ENCODE measurements around the gene MARK4.
A peak's percentile ranks its signal among the peaks of the same experiment; 100 is the strongest.

Gene MARK4

GRCh38 chr19:45271735-45272108 lies 20.7 kb downstream of the MARK4 start:
- Histone ChIP-seq H3K4me1 (ENCODE audit: control insufficient read depth, insufficient read depth, low read length, poor library complexity, severe bottlenecking) (peaks cover 3% of the 10 kb centered on the region), H3K4me3 (ENCODE audit: extremely low read depth, insufficient read depth, low read length, poor library complexity, severe bottlenecking) (no peak overlapping the region), H3K36me3 (ENCODE audit: control insufficient read depth, insufficient read depth, low read length) (peaks cover 92% of the 10 kb centered on the region), H3K9me3 (ENCODE audit: control insufficient read depth, low read length) (no peaks in the 10 kb centered on the region), H3K27ac (ENCODE audit: low read depth, low read length, severe bottlenecking) (no peak overlapping the region)
- WGBS, 2 experiments (ENCODE audit: insufficient coverage in 2 of 2), result 82 to 85% methylated on average over 7 of the region's 7 CpGs

DNA sequence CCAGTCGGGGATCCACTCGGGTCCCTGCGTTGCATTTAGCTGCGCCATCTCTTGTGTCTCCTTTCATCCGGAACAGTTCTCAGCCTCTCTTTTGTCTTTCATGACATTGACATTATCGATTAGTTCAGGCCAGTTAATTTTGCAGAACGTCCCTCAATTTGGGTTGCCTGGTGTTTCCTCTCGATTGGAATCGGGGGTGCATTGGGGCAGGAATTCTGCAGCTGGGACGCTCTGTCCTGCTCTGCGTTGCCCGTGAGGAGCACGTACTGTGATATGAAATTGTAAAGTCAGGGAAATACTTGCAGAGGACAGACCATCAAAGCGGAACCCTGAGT lies 22.4 kb downstream of the MARK4 start:
- no peaks in the 10 kb centered on the region for H3K9me3 ChIP-seq (ENCODE audit: control insufficient read depth, low read length)
- 95% methylated on average over 14 of the region's 14 CpGs for WGBS, 2 experiments (ENCODE audit: insufficient coverage in 2 of 2)
- peaks cover 91% of the 10 kb centered on the region for H3K36me3 ChIP-seq (ENCODE audit: control insufficient read depth, insufficient read depth, low read length)

DNA sequence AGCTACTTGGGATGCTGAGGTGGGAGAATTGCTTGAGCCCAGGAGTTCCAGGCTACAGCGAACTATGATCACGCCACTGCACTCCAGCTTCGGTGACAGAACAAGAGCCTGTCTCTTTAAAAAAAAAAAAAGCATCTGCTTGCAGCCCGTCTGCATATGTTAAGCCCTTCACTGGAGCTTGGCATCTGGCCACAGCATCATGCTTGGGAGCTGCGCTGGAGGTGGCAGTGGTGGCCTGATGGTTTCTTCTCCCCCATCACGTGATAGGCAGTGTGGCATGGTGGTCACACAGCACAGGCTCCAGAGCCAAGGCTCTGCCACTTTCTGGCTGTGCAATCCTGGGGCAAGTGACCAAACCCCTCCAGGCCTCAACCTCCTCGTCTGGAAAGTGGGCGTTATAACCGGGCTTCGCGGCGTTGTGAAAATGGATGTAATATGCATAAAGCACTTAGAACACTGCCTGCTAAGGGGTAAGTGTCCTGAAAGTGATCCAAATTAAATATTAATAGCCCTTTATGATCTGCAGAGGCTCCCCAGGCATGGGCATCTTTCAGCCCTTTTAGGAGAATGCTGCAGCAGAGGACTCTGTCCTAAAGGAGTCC lies 24.4 kb downstream of the MARK4 start:
- Histone ChIP-seq H3K36me3 (ENCODE audit: control insufficient read depth, insufficient read depth, low read length) (peaks cover 92% of the 10 kb centered on the region), H3K4me3 (ENCODE audit: extremely low read depth, insufficient read depth, low read length, poor library complexity, severe bottlenecking) (no peak overlapping the region), H3K27ac (ENCODE audit: low read depth, low read length, severe bottlenecking) (no peak overlapping the region), H3K9me3 (ENCODE audit: control insufficient read depth, low read length) (no peaks in the 10 kb centered on the region), H3K4me1 (ENCODE audit: control insufficient read depth, insufficient read depth, low read length, poor library complexity, severe bottlenecking) (peaks cover 8% of the 10 kb centered on the region)
- WGBS, 2 experiments (ENCODE audit: insufficient coverage in 2 of 2), result 86 to 95% methylated on average over 7 to 8 of the region's 12 CpGs

More for the DNA sequence above, 22.4 kb downstream of the MARK4 start:
- Histone ChIP-seq H3K4me1 (ENCODE audit: control insufficient read depth, insufficient read depth, low read length, poor library complexity, severe bottlenecking) (peaks cover 3% of the 10 kb centered on the region), H3K4me3 (ENCODE audit: extremely low read depth, insufficient read depth, low read length, poor library complexity, severe bottlenecking) (no peak overlapping the region), H3K27ac (ENCODE audit: low read depth, low read length, severe bottlenecking) (no peak overlapping the region)

- no peaks in the 10 kb centered on the region for H3K9me3 ChIP-seq (ENCODE audit: control insufficient read depth, low read length)
- H3K27ac ChIP-seq (ENCODE audit: low read depth, low read length, severe bottlenecking), result no peak overlapping the region
- peaks cover 8% of the 10 kb centered on the region for H3K4me1 ChIP-seq (ENCODE audit: control insufficient read depth, insufficient read depth, low read length, poor library complexity, severe bottlenecking)
- H3K4me3 ChIP-seq (ENCODE audit: extremely low read depth, insufficient read depth, low read length, poor library complexity, severe bottlenecking), result no peak overlapping the region
- WGBS, 2 experiments (ENCODE audit: insufficient coverage in 2 of 2), result 91 to 94% methylated on average over 3 to 4 of the region's 7 CpGs
- peaks cover 89% of the 10 kb centered on the region for H3K36me3 ChIP-seq (ENCODE audit: control insufficient read depth, insufficient read depth, low read length)
Measured at GRCh38 chr19:45276284-45276687, 25.2 kb downstream of the MARK4 start.

GRCh38 chr19:45278087-45278486 lies 27.0 kb downstream of the MARK4 start:
- peaks cover 88% of the 10 kb centered on the region for H3K36me3 ChIP-seq (ENCODE audit: control insufficient read depth, insufficient read depth, low read length)

DNA sequence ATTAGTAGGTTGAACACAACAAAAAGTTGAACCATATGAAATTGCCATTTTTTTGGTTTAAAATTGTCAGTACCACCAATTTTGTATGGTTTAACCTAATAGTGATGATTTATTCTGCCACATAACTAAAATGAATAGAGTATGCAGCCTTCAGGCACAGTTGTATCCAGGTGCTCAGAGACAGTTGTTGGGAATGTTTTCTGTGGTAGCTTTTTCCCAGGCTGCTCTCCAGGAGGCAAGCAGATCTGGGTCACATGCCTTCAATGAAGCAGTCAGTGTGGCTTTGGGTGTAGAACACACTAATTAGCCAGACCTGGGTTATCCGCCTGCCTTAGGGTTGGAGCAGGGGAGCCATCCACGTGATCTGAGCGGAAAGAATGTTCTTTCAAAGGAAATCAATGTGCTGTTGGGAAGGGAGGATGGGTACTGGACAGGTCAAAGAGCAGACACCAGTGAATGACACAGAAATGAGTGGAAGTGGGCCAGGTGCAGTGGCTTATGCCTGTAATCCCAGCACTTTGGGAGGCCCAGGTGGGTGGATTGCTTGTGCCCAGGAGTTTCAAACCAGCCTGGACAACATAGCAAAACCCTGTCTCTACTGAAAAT lies 28.6 kb downstream of the MARK4 start:
- Histone ChIP-seq H3K4me1 (ENCODE audit: control insufficient read depth, insufficient read depth, low read length, poor library complexity, severe bottlenecking) (peaks cover 6% of the 10 kb centered on the region), H3K4me3 (ENCODE audit: extremely low read depth, insufficient read depth, low read length, poor library complexity, severe bottlenecking) (no peak overlapping the region), H3K9me3 (ENCODE audit: control insufficient read depth, low read length) (no peaks in the 10 kb centered on the region), H3K27ac (ENCODE audit: low read depth, low read length, severe bottlenecking) (no peak overlapping the region), H3K36me3 (ENCODE audit: control insufficient read depth, insufficient read depth, low read length) (peaks cover 87% of the 10 kb centered on the region)
- WGBS, 2 experiments (ENCODE audit: insufficient coverage in 2 of 2), result 93 to 97% methylated on average over 3 of the region's 3 CpGs

More at GRCh38 chr19:45278087-45278486, 27.0 kb downstream of the MARK4 start:
- WGBS, 2 experiments (ENCODE audit: insufficient coverage in 2 of 2), result 94 to 100% methylated on average over 4 to 6 of the region's 10 CpGs
- H3K9me3 ChIP-seq (ENCODE audit: control insufficient read depth, low read length), result no peaks in the 10 kb centered on the region
- H3K4me3 ChIP-seq (ENCODE audit: extremely low read depth, insufficient read depth, low read length, poor library complexity, severe bottlenecking), result no peak overlapping the region
- H3K4me1 ChIP-seq (ENCODE audit: control insufficient read depth, insufficient read depth, low read length, poor library complexity, severe bottlenecking), result peaks cover 6% of the 10 kb centered on the region
- H3K27ac ChIP-seq (ENCODE audit: low read depth, low read length, severe bottlenecking), result no peak overlapping the region

- Histone ChIP-seq H3K27ac (ENCODE audit: low read depth, low read length, severe bottlenecking) (peak overlapping the region; percentile 50), H3K9me3 (ENCODE audit: control insufficient read depth, low read length) (no peaks in the 10 kb centered on the region), H3K36me3 (ENCODE audit: control insufficient read depth, insufficient read depth, low read length) (peaks cover 85% of the 10 kb centered on the region), H3K4me1 (ENCODE audit: control insufficient read depth, insufficient read depth, low read length, poor library complexity, severe bottlenecking) (peaks cover 6% of the 10 kb centered on the region), H3K4me3 (ENCODE audit: extremely low read depth, insufficient read depth, low read length, poor library complexity, severe bottlenecking) (no peak overlapping the region)
- 97 to 99% methylated on average over 16 to 19 of the region's 19 CpGs for WGBS, 2 experiments (ENCODE audit: insufficient coverage in 2 of 2)
Measured at GRCh38 chr19:45280471-45280961, 29.4 kb downstream of the MARK4 start.

- no peak overlapping the region for H3K27ac ChIP-seq (ENCODE audit: low read depth, low read length, severe bottlenecking)
- H3K4me1 ChIP-seq (ENCODE audit: control insufficient read depth, insufficient read depth, low read length, poor library complexity, severe bottlenecking), result peaks cover 6% of the 10 kb centered on the region
- H3K9me3 ChIP-seq (ENCODE audit: control insufficient read depth, low read length), result no peaks in the 10 kb centered on the region
- 66 to 81% methylated on average over 5 to 7 of the region's 7 CpGs for WGBS, 2 experiments (ENCODE audit: insufficient coverage in 2 of 2)
- H3K4me3 ChIP-seq (ENCODE audit: extremely low read depth, insufficient read depth, low read length, poor library complexity, severe bottlenecking), result no peak overlapping the region
- H3K36me3 ChIP-seq (ENCODE audit: control insufficient read depth, insufficient read depth, low read length), result peaks cover 84% of the 10 kb centered on the region
Measured at GRCh38 chr19:45283443-45284033, 32.5 kb downstream of the MARK4 start.

DNA sequence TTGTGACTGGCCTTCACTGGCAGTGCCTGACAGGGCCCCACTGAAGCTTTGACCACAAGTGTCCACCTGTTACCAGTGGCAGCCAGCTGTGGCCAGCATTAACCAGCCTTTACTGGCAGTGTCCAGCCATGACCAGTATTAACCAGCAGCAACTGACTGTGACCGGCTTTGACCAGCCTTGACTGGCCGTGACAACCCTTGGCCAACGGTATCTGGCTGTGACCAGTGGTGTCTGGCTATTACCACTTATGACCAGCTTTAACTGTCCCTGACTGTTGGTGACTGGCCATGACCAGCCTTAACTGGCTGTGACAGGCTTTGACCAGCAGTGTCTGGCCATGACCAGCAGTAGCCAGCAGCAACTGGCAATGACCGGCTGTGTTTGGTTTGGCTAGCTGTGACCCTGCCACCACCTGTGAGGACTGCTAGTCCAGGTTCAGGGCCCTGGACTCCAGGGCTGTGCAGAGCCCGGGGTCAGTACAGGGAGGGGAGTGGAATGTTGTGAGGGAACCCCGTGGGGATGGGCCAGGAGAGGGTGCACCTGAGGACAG lies 39.4 kb downstream of the MARK4 start:
- Histone ChIP-seq H3K36me3 (ENCODE audit: control insufficient read depth, insufficient read depth, low read length) (peaks cover 87% of the 10 kb centered on the region), H3K9me3 (ENCODE audit: control insufficient read depth, low read length) (no peaks in the 10 kb centered on the region), H3K4me1 (ENCODE audit: control insufficient read depth, insufficient read depth, low read length, poor library complexity, severe bottlenecking) (no peaks in the 10 kb centered on the region), H3K4me3 (ENCODE audit: extremely low read depth, insufficient read depth, low read length, poor library complexity, severe bottlenecking) (no peak overlapping the region), H3K27ac (ENCODE audit: low read depth, low read length, severe bottlenecking) (peak overlapping the region; percentile 23)
- 98 to 99% methylated on average over 4 to 6 of the region's 6 CpGs for WGBS, 2 experiments (ENCODE audit: insufficient coverage in 2 of 2)

- H3K36me3 ChIP-seq (ENCODE audit: control insufficient read depth, insufficient read depth, low read length), result peaks cover 90% of the 10 kb centered on the region
- H3K9me3 ChIP-seq (ENCODE audit: control insufficient read depth, low read length), result peaks cover 3% of the 10 kb centered on the region
- WGBS, 2 experiments (ENCODE audit: insufficient coverage in 2 of 2), result 100% methylated on average over 1 of the region's 1 CpG
- H3K4me1 ChIP-seq (ENCODE audit: control insufficient read depth, insufficient read depth, low read length, poor library complexity, severe bottlenecking), result no peaks in the 10 kb centered on the region
- no peak overlapping the region for H3K27ac ChIP-seq (ENCODE audit: low read depth, low read length, severe bottlenecking)
- H3K4me3 ChIP-seq (ENCODE audit: extremely low read depth, insufficient read depth, low read length, poor library complexity, severe bottlenecking), result no peak overlapping the region
Measured at GRCh38 chr19:45291834-45292233, 40.8 kb downstream of the MARK4 start.

GRCh38 chr19:45293682-45294081 lies 42.6 kb downstream of the MARK4 start:
- Histone ChIP-seq H3K4me1 (ENCODE audit: control insufficient read depth, insufficient read depth, low read length, poor library complexity, severe bottlenecking) (no peaks in the 10 kb centered on the region), H3K27ac (ENCODE audit: low read depth, low read length, severe bottlenecking) (no peak overlapping the region), H3K36me3 (ENCODE audit: control insufficient read depth, insufficient read depth, low read length) (peaks cover 89% of the 10 kb centered on the region), H3K4me3 (ENCODE audit: extremely low read depth, insufficient read depth, low read length, poor library complexity, severe bottlenecking) (no peak overlapping the region), H3K9me3 (ENCODE audit: control insufficient read depth, low read length) (peaks cover 3% of the 10 kb centered on the region)
- WGBS, 2 experiments (ENCODE audit: insufficient coverage in 2 of 2), result 89 to 90% methylated on average over 4 of the region's 4 CpGs
